ENCODE measurements around the gene CTNNA2.

The CTNNA2 gene

GRCh38 chr2:79630060-79630459 is 117.2 kb downstream of the CTNNA2 start:
- TF ChIP-seq GATA3 (IDR thresholded peaks at IDR 0.05; ENCODE audit: low read depth, low read length), result no peak
- no peak for TF ChIP-seq GATA2 (IDR thresholded peaks at IDR 0.05; ENCODE audit: low read depth, low read length)

DNA sequence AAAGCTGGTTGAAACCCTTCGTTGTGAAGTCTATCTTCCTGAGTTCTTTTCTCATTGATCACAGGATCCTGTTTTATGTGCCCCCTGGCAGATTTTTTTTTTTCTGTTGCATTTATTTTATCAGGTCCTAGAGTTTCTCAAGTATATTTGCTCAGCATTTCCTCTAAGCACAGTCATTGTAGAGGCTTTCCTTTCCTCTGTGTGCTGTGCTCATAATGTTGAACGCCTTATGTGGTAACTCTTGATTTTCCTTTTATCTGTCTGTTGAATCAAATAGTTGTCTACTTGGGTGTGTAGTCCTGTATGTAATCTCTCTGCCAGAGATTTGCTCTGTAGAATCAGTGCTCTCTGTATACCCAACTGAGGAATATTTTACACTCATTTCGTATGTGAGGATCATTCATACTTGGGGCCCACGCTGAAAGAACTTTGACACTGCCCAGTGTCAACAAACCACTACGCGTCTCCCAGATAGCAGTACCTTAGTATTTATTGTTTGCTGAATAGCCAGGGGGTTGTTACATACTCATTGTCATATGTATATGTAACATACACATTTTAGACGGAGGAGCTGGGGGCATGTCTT is 118.2 kb downstream of the CTNNA2 start:
- TF ChIP-seq GATA3 (IDR thresholded peaks at IDR 0.05; ENCODE audit: low read depth, low read length) (no peak), GATA2 (IDR thresholded peaks at IDR 0.05; ENCODE audit: low read depth, low read length) (no peak)

DNA sequence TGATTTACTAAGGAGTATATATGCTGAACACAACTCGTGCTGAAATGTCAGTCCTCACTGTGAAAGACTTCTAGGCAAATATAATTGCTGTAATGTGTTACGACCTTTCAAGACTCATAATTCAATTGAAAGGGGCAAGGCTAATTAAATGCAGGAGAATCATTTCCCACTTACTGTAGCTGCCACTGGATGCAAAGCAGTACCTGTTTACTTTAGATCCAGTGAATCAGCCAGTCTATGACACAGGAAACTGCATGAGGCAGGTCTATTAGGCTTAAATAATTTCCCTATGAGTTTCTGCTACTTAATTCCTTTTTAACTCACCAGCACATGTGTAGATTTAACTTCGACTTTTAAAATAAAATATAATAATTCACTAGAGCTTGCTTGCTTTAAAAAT is 125.6 kb downstream of the CTNNA2 start:
- TF ChIP-seq GATA2 (IDR thresholded peaks at IDR 0.05; ENCODE audit: low read depth, low read length) (no peak), GATA3 (IDR thresholded peaks at IDR 0.05; ENCODE audit: low read depth, low read length) (no peak)

GRCh38 chr2:79638954-79639353 is 126.1 kb downstream of the CTNNA2 start:
- TF ChIP-seq GATA3 (IDR thresholded peaks at IDR 0.05; ENCODE audit: low read depth, low read length), result peak; percentile 57; the same call in 1 of the 2 replicates
- TF ChIP-seq GATA2 (IDR thresholded peaks at IDR 0.05; ENCODE audit: low read depth, low read length), result peak; percentile 77

GRCh38 chr2:79640001-79640400 is 127.2 kb downstream of the CTNNA2 start:
- TF ChIP-seq GATA2 (IDR thresholded peaks at IDR 0.05; ENCODE audit: low read depth, low read length), result no peak
- no peak for TF ChIP-seq GATA3 (IDR thresholded peaks at IDR 0.05; ENCODE audit: low read depth, low read length)

GRCh38 chr2:79649531-79649930 is 136.7 kb downstream of the CTNNA2 start:
- no peak for TF ChIP-seq GATA3 (IDR thresholded peaks at IDR 0.05; ENCODE audit: low read depth, low read length)
- no peak for TF ChIP-seq GATA2 (IDR thresholded peaks at IDR 0.05; ENCODE audit: low read depth, low read length)

DNA sequence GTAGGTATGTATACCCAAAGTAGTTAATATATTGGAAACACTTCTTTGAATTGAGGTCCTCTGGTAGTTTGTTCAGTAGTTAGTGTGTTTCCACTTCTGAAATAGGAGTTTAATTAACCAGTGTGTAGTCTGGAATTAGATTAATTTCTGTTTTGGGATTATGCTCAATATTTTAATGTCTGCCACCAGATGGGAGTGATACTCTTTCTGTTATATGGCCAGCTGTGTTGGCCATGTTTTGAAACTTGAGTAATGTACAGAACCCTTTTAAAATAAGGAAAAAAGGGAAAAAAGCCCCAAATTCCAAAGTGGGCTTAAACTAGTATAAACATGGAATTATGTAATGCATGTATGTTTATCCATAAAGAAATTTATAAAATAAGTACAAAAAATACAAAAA is 147.7 kb downstream of the CTNNA2 start:
- no peak for TF ChIP-seq GATA3 (IDR thresholded peaks at IDR 0.05; ENCODE audit: low read depth, low read length)
- no peak for TF ChIP-seq GATA2 (IDR thresholded peaks at IDR 0.05; ENCODE audit: low read depth, low read length)

DNA sequence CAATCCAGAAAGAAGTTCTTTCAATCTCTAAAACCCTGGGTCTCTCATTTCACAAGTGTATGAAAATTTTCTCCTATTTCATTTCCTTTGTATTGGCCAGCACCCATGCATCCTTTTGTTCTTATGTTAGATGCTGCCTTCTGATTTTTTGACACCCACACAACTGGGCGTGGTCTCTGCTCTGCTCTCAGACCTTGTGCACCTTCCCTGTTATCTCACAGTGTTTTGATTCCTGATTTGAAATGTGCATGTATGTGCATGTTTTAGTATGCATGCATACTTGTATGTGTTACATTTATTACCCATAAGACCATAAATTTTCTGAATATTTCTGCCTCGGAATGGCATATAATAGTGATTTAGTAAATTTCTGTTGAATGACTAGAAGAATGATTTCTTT is 152.2 kb downstream of the CTNNA2 start:
- TF ChIP-seq GATA2 (IDR thresholded peaks at IDR 0.05; ENCODE audit: low read depth, low read length), result no peak

- TF ChIP-seq GATA3 (IDR thresholded peaks at IDR 0.05; ENCODE audit: low read depth, low read length), result no peak
- TF ChIP-seq GATA2 (IDR thresholded peaks at IDR 0.05; ENCODE audit: low read depth, low read length), result no peak
These were observed 153.6 kb downstream of the CTNNA2 start for GRCh38 chr2:79666430-79666829.

DNA sequence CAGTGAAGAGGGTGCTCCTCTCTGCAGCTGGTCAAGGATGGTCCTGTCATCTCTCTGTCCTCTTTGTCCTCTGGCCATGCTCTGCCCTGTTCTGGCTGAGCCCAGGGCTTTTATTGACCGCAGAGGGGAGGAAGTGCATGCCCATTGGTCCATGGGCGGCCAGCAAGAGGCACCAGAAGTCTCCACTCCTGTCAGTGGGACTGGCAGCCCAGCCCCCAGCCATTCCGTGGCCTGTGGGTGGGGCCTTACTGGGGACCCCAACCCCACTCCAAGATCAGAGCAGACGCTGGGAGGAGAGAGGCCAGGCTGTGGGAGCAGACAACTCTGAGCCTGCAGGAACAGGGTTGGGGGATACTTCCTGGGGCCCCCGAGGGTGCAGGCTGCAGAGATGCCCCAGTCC is 156.9 kb downstream of the CTNNA2 start:
- no peak for TF ChIP-seq GATA3 (IDR thresholded peaks at IDR 0.05; ENCODE audit: low read depth, low read length)

DNA sequence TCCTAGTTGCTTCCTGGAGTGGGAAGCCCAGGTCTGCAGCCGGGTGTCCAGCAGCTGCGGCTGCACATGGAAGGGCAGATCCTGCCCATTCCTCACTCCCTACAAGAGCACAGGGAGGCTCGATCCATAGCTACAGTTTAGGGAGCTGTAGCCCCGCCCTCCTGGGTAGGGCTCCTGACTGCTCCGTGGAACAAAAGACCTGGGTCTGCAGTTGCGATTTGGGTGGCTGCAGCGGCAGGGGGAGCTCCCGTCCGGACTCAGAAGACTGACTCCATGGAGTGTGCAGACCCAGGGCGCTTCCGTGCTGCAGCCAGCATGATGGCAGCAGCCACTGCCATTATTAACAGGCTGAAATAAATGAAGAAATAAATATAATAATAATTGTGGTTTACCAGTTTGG is 157.3 kb downstream of the CTNNA2 start:
- no peak for TF ChIP-seq GATA2 (IDR thresholded peaks at IDR 0.05; ENCODE audit: low read depth, low read length)

DNA sequence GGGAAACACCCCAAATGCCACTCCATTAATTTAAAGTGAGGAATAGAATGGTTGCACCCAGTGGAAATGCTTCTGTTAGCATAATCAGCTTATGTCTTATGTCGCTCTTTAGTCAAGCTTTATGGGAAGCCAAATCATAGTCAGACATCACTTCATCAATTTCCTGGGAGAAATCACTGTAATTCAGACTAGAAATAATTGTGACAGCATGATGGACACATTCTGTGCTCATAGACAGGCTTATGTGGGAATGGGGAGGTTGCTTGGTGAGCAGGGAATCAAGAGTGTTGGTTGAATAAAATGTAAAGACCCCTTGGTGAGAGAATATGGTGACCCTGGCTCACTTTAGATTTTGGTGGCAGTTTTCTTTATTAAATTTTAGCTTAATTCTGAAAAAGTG is 174.0 kb downstream of the CTNNA2 start:
- TF ChIP-seq GATA3 (IDR thresholded peaks at IDR 0.05; ENCODE audit: low read depth, low read length), result no peak
- TF ChIP-seq GATA2 (IDR thresholded peaks at IDR 0.05; ENCODE audit: low read depth, low read length), result no peak

GRCh38 chr2:79695248-79695647 is 182.4 kb downstream of the CTNNA2 start:
- TF ChIP-seq GATA2 (IDR thresholded peaks at IDR 0.05; ENCODE audit: low read depth, low read length), result no peak
- no peak for TF ChIP-seq GATA3 (IDR thresholded peaks at IDR 0.05; ENCODE audit: low read depth, low read length)

DNA sequence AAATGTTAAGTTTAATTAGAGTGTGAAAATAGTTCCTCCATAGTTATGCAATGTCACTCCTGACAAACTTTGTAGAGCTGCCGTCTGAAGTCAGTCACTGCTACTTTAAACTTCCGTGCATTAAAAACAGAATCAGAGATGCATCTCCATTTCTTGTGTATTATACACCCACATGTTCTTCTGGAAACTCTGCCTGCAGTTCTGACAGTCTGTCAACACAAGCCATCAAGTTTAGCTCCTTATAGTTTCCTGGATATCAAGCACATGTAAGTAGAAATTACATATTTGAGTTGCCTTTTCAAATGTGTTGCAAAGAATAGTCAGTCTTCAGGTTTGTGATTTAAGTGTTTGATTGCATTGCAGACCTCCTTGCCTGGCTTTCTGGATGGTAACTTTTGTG is 184.3 kb downstream of the CTNNA2 start:
- TF ChIP-seq GATA3 (IDR thresholded peaks at IDR 0.05; ENCODE audit: low read depth, low read length) (no peak), GATA2 (IDR thresholded peaks at IDR 0.05; ENCODE audit: low read depth, low read length) (no peak)

GRCh38 chr2:79700651-79701050 is 187.8 kb downstream of the CTNNA2 start:
- TF ChIP-seq GATA2 (IDR thresholded peaks at IDR 0.05; ENCODE audit: low read depth, low read length), result no peak
- TF ChIP-seq GATA3 (IDR thresholded peaks at IDR 0.05; ENCODE audit: low read depth, low read length), result no peak

DNA sequence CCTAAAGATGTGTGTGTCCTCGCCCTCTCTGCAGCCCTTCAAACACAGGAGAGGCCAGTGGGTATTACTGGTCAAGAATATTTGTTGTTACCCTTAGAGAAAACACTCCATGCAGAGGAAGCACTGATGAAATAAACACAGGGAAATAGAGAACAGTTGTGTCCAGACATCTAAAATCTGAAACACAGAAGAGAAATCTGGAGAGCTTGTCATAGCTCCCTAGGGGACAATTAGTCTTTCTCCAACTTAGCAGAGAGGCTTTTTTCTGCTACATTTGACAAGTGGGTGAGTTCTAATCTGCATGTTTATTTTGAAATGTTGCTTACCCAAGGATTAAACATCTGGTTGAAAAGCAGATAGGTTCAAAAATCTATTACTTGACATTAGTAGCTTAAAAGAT is 190.1 kb downstream of the CTNNA2 start:
- TF ChIP-seq GATA3 (IDR thresholded peaks at IDR 0.05; ENCODE audit: low read depth, low read length) (no peak), GATA2 (IDR thresholded peaks at IDR 0.05; ENCODE audit: low read depth, low read length) (no peak)

All from SH-SY5Y (cell line).